ENCODE data around the gene USP48. TPM values are rescaled to one million over a fixed set of nuclear protein-coding genes. Genes with fewer than 3 reads are reported as not detected.
"Not testable (repeated sequence)": the region's sequence is repeated elsewhere in the genome, so short reads cannot be mapped to it uniquely, and the experiment has no call there.

Gene USP48
- total RNA-seq, 4 donors from 2014 or later, result 35.4 to 198 (median 50.7) TPM

- DNase-seq, result no peak
- Histone ChIP-seq H3K9me3 (no peaks in the 10 kb centered on the region), H3K27me3 (no peaks in the 10 kb centered on the region), H3K36me3 (no peaks in the 10 kb centered on the region), H3K4me3 (no peak overlapping the region), H3K4me1 (peaks cover 0 to 28% (median 4%) of the 10 kb centered on the region in 4 donors), H3K27ac (peak overlapping the region in 3 of 4 donors; percentile 18 to 94 (median 18))
- TF ChIP-seq CTCF (IDR thresholded peaks at IDR 0.05) (no peak), POLR2A (IDR thresholded peaks at IDR 0.05) (no peak)
Observed at GRCh38 chr1:21779613-21780521, 3.1 kb downstream of the USP48 start.

- Histone ChIP-seq H3K4me3 (no peak overlapping the region), H3K36me3 (no peaks in the 10 kb centered on the region), H3K4me1 (peaks cover 0 to 28% (median 4%) of the 10 kb centered on the region in 4 donors), H3K27me3 (no peaks in the 10 kb centered on the region), H3K9me3 (no peaks in the 10 kb centered on the region), H3K27ac (no peak overlapping the region)
- no peak for DNase-seq
- TF ChIP-seq CTCF (IDR thresholded peaks at IDR 0.05) (no peak), POLR2A (IDR thresholded peaks at IDR 0.05) (no peak)
Observed at GRCh38 chr1:21778405-21778727, 4.6 kb downstream of the USP48 start.

GRCh38 chr1:21776925-21777324 is 6.0 kb downstream of the USP48 start:
- not testable (repeated sequence) for H3K36me3 ChIP-seq, H3K27ac ChIP-seq, H3K4me3 ChIP-seq, H3K9me3 ChIP-seq, H3K27me3 ChIP-seq
- peaks cover 0 to 28% (median 4%) of the 10 kb centered on the region in 4 donors for H3K4me1 ChIP-seq
- DNase-seq, result peak in 1 of 3 donors; percentile 8

GRCh38 chr1:21775985-21776562 is 6.9 kb downstream of the USP48 start:
- Histone ChIP-seq H3K9me3 (no peaks in the 10 kb centered on the region), H3K27ac (no peak overlapping the region), H3K27me3 (no peaks in the 10 kb centered on the region), H3K4me1 (peaks cover 0 to 20% (median 2%) of the 10 kb centered on the region in 4 donors), H3K4me3 (no peak overlapping the region), H3K36me3 (no peaks in the 10 kb centered on the region)
- TF ChIP-seq POLR2A (IDR thresholded peaks at IDR 0.05), result no peak
- TF ChIP-seq CTCF (IDR thresholded peaks at IDR 0.05), result no peak
- no peak for DNase-seq

DNA sequence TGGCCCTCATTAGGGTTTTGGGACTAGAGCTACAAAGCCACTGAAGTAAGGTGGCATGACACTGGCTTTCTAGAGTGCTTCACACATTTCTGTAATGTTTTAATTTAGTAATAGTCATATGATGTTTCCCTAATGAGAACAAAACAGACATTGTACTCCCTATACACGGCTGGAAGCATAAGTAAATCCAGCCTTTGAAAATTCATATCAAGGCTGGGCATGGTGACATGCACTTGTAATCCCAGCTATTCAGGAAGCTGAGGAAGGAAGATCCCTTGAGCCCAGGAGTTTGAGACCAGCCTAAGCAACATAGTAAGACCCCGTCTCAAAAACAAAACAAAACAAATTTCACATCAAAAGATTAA is 7.4 kb downstream of the USP48 start:
- Histone ChIP-seq H3K4me1 (peaks cover 0 to 15% (median 0%) of the 10 kb centered on the region in 4 donors), H3K27me3 (no peaks in the 10 kb centered on the region), H3K9me3 (no peaks in the 10 kb centered on the region), H3K4me3 (no peak overlapping the region), H3K27ac (peak overlapping the region in 1 of 4 donors; percentile 4), H3K36me3 (no peaks in the 10 kb centered on the region)
- DNase-seq, result no peak
- TF ChIP-seq POLR2A (IDR thresholded peaks at IDR 0.05), result no peak
- TF ChIP-seq CTCF (IDR thresholded peaks at IDR 0.05), result no peak

DNA sequence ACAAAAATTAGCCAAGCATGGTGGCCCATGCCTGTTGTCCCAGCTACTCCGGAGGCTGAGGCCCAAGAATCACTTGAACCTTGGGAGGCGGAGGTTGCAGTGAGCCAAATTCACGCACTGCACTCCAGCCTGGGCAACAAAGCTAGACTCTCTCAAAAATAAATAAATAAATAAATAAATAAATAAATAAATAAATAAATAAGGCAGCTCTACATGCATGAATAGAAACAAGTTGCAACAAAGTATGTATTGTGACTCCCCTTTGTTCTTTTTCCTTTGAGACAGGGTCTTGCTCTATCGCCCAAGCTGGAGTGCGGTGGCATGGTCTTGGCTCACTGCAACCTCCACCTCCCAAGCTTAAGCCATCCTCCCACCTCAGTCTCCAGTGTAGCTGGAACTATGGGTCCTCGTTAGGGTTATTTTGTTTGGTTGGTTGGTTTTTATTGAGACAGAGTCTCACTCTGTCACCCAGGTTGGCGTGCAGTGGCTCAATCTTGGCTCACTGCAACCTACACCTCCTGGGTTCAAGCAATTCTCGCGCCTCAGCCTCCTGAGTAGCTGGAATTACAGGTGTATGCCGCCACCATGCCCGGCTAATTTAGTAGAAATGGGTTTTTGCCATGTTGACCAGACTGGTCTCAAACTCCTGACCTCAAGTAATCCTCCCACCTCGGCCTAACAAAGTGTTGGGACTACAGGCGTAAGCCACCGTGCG is 8.0 kb downstream of the USP48 start:
- Histone ChIP-seq H3K27me3 (no peaks in the 10 kb centered on the region), H3K4me1 (peaks cover 0 to 13% (median 0%) of the 10 kb centered on the region in 4 donors), H3K36me3 (no peaks in the 10 kb centered on the region), H3K4me3 (no peak overlapping the region), H3K27ac (peak overlapping the region in 1 of 4 donors; percentile 49), H3K9me3 (no peaks in the 10 kb centered on the region)
- DNase-seq, result peak in 1 of 3 donors; percentile 39
- TF ChIP-seq CTCF (IDR thresholded peaks at IDR 0.05) (no peak), POLR2A (IDR thresholded peaks at IDR 0.05) (no peak)

All from Peyer's patch (tissue), 4 donors.